PC-9 (cell line): ENCODE data around the gene TULP4. TPM values are rescaled to one million over a fixed set of nuclear protein-coding genes. Genes with fewer than 3 reads are reported as not detected.

Experiments
- BruUV-seq: library from RNA; stranded (reverse); fragments of 400-500 nt; replicated peaks from 2 replicates; lab custom pipeline; 2021; lab: Mats Ljungman, UMichigan
- CTCF ChIA-PET: fragments of 300-600 bp; sonication (Branson Sonifier 250); formaldehyde crosslinking; loops from one replicate; lab custom pipeline; 2022; ENCODE audit warnings: antibody characterized with exemption; lab: Charles Lee
- POLR2A ChIA-PET: fragments of 300-600 bp; sonication (Branson Sonifier 250); formaldehyde crosslinking; loops from one replicate; lab custom pipeline; 2022; ENCODE audit warnings: antibody characterized with exemption; ENCODE audit not compliant: unreplicated experiment; lab: Charles Lee
- DNase-seq, 2 experiments: peaks; one replicate each; pipeline versions ENCODE4 v3.0.0 to v3.0.0-alpha.2; 2015 to 2022; ENCODE audit warnings: mixed read lengths in 1 of 2
- H2AFZ ChIP-seq: fragments of 200-600 bp; sonication (generic); 2 replicates; pipeline ENCODE4 v1.8.1; 2017; ENCODE audit warnings: antibody characterized with exemption
- H3F3A ChIP-seq: fragments of 200-600 bp; sonication (generic); 2 replicates; pipeline ENCODE4 v1.8.1; 2017; ENCODE audit warnings: antibody characterized with exemption, mild to moderate bottlenecking, low read depth; ENCODE audit not compliant: insufficient read depth
- H3K27ac ChIP-seq: fragments of 200-600 bp; sonication (generic); 2 replicates; pipeline ENCODE4 v1.6.1; 2016; ENCODE audit warnings: mixed run types
- H3K27me3 ChIP-seq: fragments of 200-600 bp; sonication (generic); 2 replicates; pipeline ENCODE4 v1.6.1; 2016; ENCODE audit warnings: low read depth, mixed run types; ENCODE audit not compliant: insufficient read depth
- H3K36me3 ChIP-seq: fragments of 200-600 bp; sonication (generic); 2 replicates; pipeline ENCODE4 v1.6.1; 2016; ENCODE audit warnings: low read depth, mixed run types
- H3K4me1 ChIP-seq: fragments of 200-600 bp; sonication (generic); replicated peaks from 2 replicates; pipeline ENCODE4 v1.6.1; 2016; ENCODE audit warnings: mixed run types; ENCODE audit not compliant: insufficient read depth
- H3K4me2 ChIP-seq: fragments of 200-600 bp; sonication (generic); 2 replicates; pipeline ENCODE4 v1.6.1; 2017; ENCODE audit warnings: mixed run types
- H3K4me3 ChIP-seq: fragments of 200-600 bp; sonication (generic); 2 replicates; pipeline ENCODE4 v1.6.1; 2016; ENCODE audit warnings: mixed run types
- H3K79me2 ChIP-seq: fragments of 200-600 bp; sonication (generic); 2 replicates; pipeline ENCODE4 v1.6.1; 2017; ENCODE audit warnings: low read depth, mixed run types
- H3K9me2 ChIP-seq: fragments of 200-600 bp; sonication (generic); 2 replicates; pipeline ENCODE4 v1.8.1; 2017; ENCODE audit warnings: mild to moderate bottlenecking; ENCODE audit not compliant: insufficient read depth
- H3K9me3 ChIP-seq: fragments of 200-600 bp; sonication (generic); 2 replicates; pipeline ENCODE4 v1.8.1; 2016; ENCODE audit warnings: low read depth; ENCODE audit not compliant: insufficient read depth
- H4K20me1 ChIP-seq: fragments of 200-600 bp; sonication (generic); 2 replicates; pipeline ENCODE4 v1.8.1; 2017; ENCODE audit not compliant: insufficient read depth
- EZH2 ChIP-seq: fragments of 200-600 bp; sonication (generic); IDR thresholded peaks from 2 replicates; pipeline ENCODE4 v1.8.0; 2017; ENCODE audit warnings: antibody characterized with exemption, low read depth
- intact Hi-C: fragments of 100-400 bp; cut with micrococcal nuclease; formaldehyde crosslinking; loops from one replicate; pipeline ENCODE4 v1.10.0; 2022; ENCODE audit not compliant: unreplicated experiment
- total RNA-seq: library from RNA; stranded (reverse); gene quantifications from 2 replicates; pipeline ENCODE4 v1.2.3, GENCODE V29; 2021
- TF ChIP-seq, protein P1 (sequence below): fragments of 200-600 bp; sonication (generic); conservative IDR thresholded peaks from 2 replicates; pipeline ENCODE4 v1.6.1; 2017; ENCODE audit warnings: mixed run types, antibody characterized with exemption, mild to moderate bottlenecking, moderate library complexity

The TULP4 gene
- total RNA-seq, 1 experiment from 2014 or later: 34.0 TPM

DNA sequence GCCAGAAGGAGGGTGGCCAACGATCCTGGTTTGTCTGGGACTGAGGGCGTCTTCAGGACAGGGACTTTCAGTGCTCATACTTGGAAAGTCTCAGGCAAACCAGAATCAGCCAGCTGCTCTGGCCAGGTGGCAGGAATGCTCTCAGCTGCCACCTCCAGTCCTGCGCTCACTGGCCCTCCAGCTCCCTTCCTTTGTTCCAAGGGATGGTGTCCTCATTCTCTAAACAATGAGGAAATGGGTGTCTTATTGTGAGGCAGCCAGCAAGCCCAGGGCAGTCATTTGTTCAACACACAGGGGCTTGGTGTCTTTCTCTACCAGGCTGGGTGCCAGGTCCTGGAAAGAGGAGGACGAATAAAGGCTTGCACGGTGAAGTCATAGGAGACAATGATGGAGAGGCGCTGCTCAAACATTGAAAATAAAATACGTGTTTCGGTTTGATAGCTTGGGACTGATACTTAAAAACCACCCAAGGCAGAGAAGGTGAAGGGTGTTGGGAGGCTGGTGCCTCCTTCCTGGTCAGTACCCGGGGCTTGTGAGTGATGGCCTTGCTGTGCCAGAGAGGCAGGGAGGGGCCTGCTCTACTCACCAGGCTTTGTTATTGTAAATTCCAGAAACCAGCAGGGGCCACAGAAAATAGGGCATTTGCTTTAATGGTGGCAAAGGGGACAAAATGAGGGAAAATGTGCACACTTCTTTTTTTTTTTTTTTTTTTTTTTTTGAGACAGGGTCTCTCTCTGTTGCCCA lies 236.3 kb downstream of the TULP4 start:
- ChIA-PET CTCF (no interaction called here), POLR2A (no interaction called here)
- H4K20me1 ChIP-seq: no peaks in the 10 kb centered on the region
- intact Hi-C loops: no loop called here
- no peaks in the 10 kb centered on the region for H3K79me2 ChIP-seq
- H3K4me1 ChIP-seq: no peaks in the 10 kb centered on the region
- H3K4me2 ChIP-seq: no peak overlapping the region
- H3F3A ChIP-seq: no peaks in the 10 kb centered on the region
- H3K36me3 ChIP-seq: no peaks in the 10 kb centered on the region
- H3K27me3 ChIP-seq: no peaks in the 10 kb centered on the region
- no TSS peak for BruUV-seq
- no peak overlapping the region for H2AFZ ChIP-seq
- no peaks in the 10 kb centered on the region for H3K9me2 ChIP-seq
- no peak for DNase-seq
- H3K27ac ChIP-seq: no peak overlapping the region
- no peak for TF ChIP-seq EZH2
- TF ChIP-seq, protein P1, sequence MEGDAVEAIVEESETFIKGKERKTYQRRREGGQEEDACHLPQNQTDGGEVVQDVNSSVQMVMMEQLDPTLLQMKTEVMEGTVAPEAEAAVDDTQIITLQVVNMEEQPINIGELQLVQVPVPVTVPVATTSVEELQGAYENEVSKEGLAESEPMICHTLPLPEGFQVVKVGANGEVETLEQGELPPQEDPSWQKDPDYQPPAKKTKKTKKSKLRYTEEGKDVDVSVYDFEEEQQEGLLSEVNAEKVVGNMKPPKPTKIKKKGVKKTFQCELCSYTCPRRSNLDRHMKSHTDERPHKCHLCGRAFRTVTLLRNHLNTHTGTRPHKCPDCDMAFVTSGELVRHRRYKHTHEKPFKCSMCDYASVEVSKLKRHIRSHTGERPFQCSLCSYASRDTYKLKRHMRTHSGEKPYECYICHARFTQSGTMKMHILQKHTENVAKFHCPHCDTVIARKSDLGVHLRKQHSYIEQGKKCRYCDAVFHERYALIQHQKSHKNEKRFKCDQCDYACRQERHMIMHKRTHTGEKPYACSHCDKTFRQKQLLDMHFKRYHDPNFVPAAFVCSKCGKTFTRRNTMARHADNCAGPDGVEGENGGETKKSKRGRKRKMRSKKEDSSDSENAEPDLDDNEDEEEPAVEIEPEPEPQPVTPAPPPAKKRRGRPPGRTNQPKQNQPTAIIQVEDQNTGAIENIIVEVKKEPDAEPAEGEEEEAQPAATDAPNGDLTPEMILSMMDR: no peak
- no peak overlapping the region for H3K4me3 ChIP-seq
- no peaks in the 10 kb centered on the region for H3K9me3 ChIP-seq

DNA sequence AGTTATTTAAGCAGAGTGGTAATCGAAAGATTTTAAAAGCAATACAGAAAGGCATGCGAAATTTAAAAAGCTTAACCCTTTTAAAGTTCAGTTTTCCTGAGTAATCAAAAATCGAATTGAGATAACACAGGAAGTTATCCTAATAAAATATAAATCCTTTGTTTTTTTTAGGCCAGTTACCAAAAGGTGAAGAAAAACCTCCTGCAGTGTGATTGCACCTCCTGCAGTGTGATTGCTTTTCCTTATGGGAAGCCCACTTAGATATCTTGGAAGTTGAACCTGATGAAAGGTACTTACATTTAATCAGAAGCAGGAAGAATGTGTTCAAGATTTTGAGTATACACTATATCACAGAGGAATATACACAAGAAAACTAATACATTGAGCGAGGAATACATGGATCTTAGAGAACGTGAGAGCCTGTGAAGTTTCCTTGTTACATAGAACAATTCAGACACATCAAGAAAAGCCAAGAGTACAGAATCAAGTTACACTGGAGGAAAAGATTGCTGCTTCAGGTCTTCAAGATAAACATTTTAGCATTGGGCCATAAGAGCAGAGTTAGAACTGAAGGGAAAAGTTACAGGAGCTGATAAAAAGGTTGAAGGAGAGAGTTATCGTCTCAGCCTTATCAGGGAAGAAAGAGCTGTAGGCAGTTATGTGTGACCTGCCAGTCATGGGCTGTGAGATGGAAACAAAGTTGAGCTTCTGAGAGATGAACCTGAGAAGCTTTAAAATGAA lies 240.0 kb downstream of the TULP4 start:
- ChIA-PET CTCF (no interaction called here), POLR2A (interaction anchor here (0.5 to 0.6 kb wide), 2 partner anchors 68 to 348 kb away, joined by 4 read pairs; no protein-coding TSS in a partner anchor)
- H3K4me1 ChIP-seq: no peaks in the 10 kb centered on the region
- no peaks in the 10 kb centered on the region for H4K20me1 ChIP-seq
- no peak for TF ChIP-seq EZH2
- TF ChIP-seq, protein P1: no peak
- no peaks in the 10 kb centered on the region for H3F3A ChIP-seq
- no peaks in the 10 kb centered on the region; the same call in 1 of the 2 replicates for H3K9me2 ChIP-seq
- H3K4me3 ChIP-seq: no peak overlapping the region
- no peaks in the 10 kb centered on the region for H3K27me3 ChIP-seq
- H3K27ac ChIP-seq: no peak overlapping the region
- no peaks in the 10 kb centered on the region for H3K36me3 ChIP-seq
- no peak overlapping the region for H2AFZ ChIP-seq
- H3K4me2 ChIP-seq: no peak overlapping the region
- intact Hi-C loops: no loop called here
- H3K9me3 ChIP-seq: no peaks in the 10 kb centered on the region
- no peaks in the 10 kb centered on the region for H3K79me2 ChIP-seq
- no peak for DNase-seq
- no TSS peak for BruUV-seq

DNA sequence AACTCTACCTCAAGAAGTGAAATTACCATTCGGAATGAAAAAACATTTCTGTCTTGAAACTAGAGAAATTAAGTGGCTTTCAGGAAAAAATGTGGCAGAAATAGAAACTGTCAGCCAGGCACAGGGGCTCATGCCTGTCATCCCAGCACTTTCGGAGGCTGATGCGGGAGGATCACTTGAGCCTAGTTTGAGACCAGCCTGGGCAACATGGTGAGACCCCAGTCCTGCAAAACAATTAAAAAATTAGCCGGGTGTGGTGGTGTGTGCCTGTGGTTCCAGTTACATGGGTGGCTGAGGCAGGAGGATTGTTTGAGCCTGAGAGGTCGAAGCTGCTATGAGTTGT lies 240.5 kb downstream of the TULP4 start:
- BruUV-seq: no TSS peak
- Histone ChIP-seq H3K27me3 (no peaks in the 10 kb centered on the region), H3K9me3 (no peaks in the 10 kb centered on the region), H3F3A (no peaks in the 10 kb centered on the region), H3K9me2 (no peaks in the 10 kb centered on the region; the same call in 1 of the 2 replicates), H2AFZ (no peak overlapping the region), H3K36me3 (no peaks in the 10 kb centered on the region), H3K4me2 (no peak overlapping the region), H3K4me1 (no peaks in the 10 kb centered on the region), H3K79me2 (no peaks in the 10 kb centered on the region), H3K4me3 (no peak overlapping the region), H3K27ac (no peak overlapping the region), H4K20me1 (no peaks in the 10 kb centered on the region)
- no peak for TF ChIP-seq EZH2
- TF ChIP-seq, protein P1: no peak
- intact Hi-C loops: no loop called here
- CTCF ChIA-PET: no interaction called here
- no peak for DNase-seq
- POLR2A ChIA-PET: interaction anchor here (0.5 to 0.6 kb wide), 2 partner anchors 69 to 349 kb away, joined by 4 read pairs; no protein-coding TSS in a partner anchor
